Measurements from ENCODE around the gene NF2. TPM values are rescaled to one million over a fixed set of nuclear protein-coding genes. Genes with fewer than 3 reads are reported as not detected.

The NF2 gene
- total and polyA plus RNA-seq, 2 of the 8 experiments (the other 6 are each of a cell fraction or from before 2014, with no cell fraction given), result 17.6 to 53.6 TPM

- TF ChIP-seq USF2 (IDR thresholded peaks at IDR 0.05; ENCODE audit: low read length), result no peak
- no peak for TF ChIP-seq BCL11A (IDR thresholded peaks at IDR 0.05; ENCODE audit: low read depth in 2 of 2, low read length in 2 of 2)
- TF ChIP-seq HDAC6 (IDR thresholded peaks at IDR 0.05; ENCODE audit: low read depth, low read length), result no peak
- TF ChIP-seq POLR2A (IDR thresholded peaks at IDR 0.05; ENCODE audit: control extremely low read depth in 1 of 2, low read depth in 2 of 2, low read length in 2 of 2), result no peak
- no peak for TF ChIP-seq E2F6 (IDR thresholded peaks at IDR 0.05)
- no peak for TF ChIP-seq SP4 (IDR thresholded peaks at IDR 0.05; ENCODE audit: low read length)
- TF ChIP-seq RBBP5 (IDR thresholded peaks at IDR 0.05; ENCODE audit: borderline replicate concordance, low read depth, low read length), result no peak
- no peak for TF ChIP-seq TEAD4 (IDR thresholded peaks at IDR 0.05; ENCODE audit: low read depth, low read length)
- TF ChIP-seq SP2 (IDR thresholded peaks at IDR 0.05; ENCODE audit: low read length), result no peak
- TF ChIP-seq KDM5A (IDR thresholded peaks at IDR 0.05; ENCODE audit: low read length), result no peak
- no peak for TF ChIP-seq SRF (IDR thresholded peaks at IDR 0.05; ENCODE audit: low read depth, low read length)
- no peak for TF ChIP-seq EP300 (IDR thresholded peaks at IDR 0.05; ENCODE audit: borderline replicate concordance in 1 of 2, low read depth in 2 of 2, low read length in 2 of 2)
- no peak for TF ChIP-seq TAF7 (optimal IDR thresholded peaks at IDR 0.05; ENCODE audit: borderline replicate concordance, low read depth, low read length)
- peak; percentile 55 to 63 for TF ChIP-seq RAD21 (IDR thresholded peaks at IDR 0.05 in 1 of 2, conservative IDR thresholded peaks at IDR 0.05 in 1 of 2; ENCODE audit: low read depth in 2 of 2, low read length in 2 of 2)
- no peak for TF ChIP-seq CBX8 (IDR thresholded peaks at IDR 0.05; ENCODE audit: borderline replicate concordance, low read depth, low read length)
- no peak for TF ChIP-seq MAFK (IDR thresholded peaks at IDR 0.05; ENCODE audit: low read depth, low read length)
- no peak for TF ChIP-seq NANOG (IDR thresholded peaks at IDR 0.05; ENCODE audit: insufficient read depth, low read depth, low read length, poor library complexity, severe bottlenecking)
- no peak for TF ChIP-seq TCF12 (IDR thresholded peaks at IDR 0.05; ENCODE audit: low read depth, low read length)
- TF ChIP-seq SP1 (IDR thresholded peaks at IDR 0.05; ENCODE audit: low read depth, low read length), result no peak
- TF ChIP-seq EZH2 (IDR thresholded peaks at IDR 0.05; ENCODE audit: low read depth, low read length, severe bottlenecking), result no peak
- TF ChIP-seq FOSL1 (IDR thresholded peaks at IDR 0.05; ENCODE audit: insufficient read depth, low read depth, low read length), result no peak
These were observed 123.7 kb downstream of the NF2 start (continued) for GRCh38 chr22:29727131-29727523.
